HepG2 (cell line): ENCODE results near the gene MICOS13. TPM values are rescaled to one million over a fixed set of nuclear protein-coding genes. Genes with fewer than 3 reads are reported as not detected.

ENCODE experiments used
- CBX1 ChIP-seq: IDR thresholded peaks from one replicate; pipeline ENCODE4 v1.6.1; 2016; ENCODE audit warnings: antibody characterized with exemption, low read depth
- EED ChIP-seq: sonication (generic); formaldehyde crosslinking; IDR thresholded peaks from 2 replicates; pipeline ENCODE4 v1.5.0; 2020; ENCODE audit warnings: mild to moderate bottlenecking, missing genetic modification reagents
- FOXM1 ChIP-seq: sonication (generic); formaldehyde crosslinking; IDR thresholded peaks from 2 replicates; pipeline ENCODE4 v1.5.0; 2020; ENCODE audit warnings: missing genetic modification reagents
- GATAD2A ChIP-seq: IDR thresholded peaks from 2 replicates; pipeline ENCODE4 v1.6.1; 2016
- POLR2A ChIP-seq, 2 experiments: IDR thresholded peaks; 2 replicates each; pipeline ENCODE4 v1.6.1; 2011; ENCODE audit warnings: low read depth in 2 of 2, low read length in 2 of 2, mild to moderate bottlenecking in 1 of 2, moderate library complexity in 1 of 2; ENCODE audit not compliant: insufficient read depth in 1 of 2
- REL ChIP-seq: sonication (generic); formaldehyde crosslinking; conservative IDR thresholded peaks from 2 replicates; pipeline ENCODE4 v1.8.0; 2022; ENCODE audit warnings: mild to moderate bottlenecking, missing genetic modification reagents, moderate library complexity
- RFX1 ChIP-seq: fragments of 450-650 bp; IDR thresholded peaks from 2 replicates; pipeline ENCODE4 v1.6.1; 2017
- SKI ChIP-seq: fragments of 450-650 bp; IDR thresholded peaks from one replicate; pipeline ENCODE4 v1.6.1; 2018; ENCODE audit warnings: mild to moderate bottlenecking; ENCODE audit not compliant: partially characterized antibody
- SMC3 ChIP-seq: IDR thresholded peaks from 2 replicates; pipeline ENCODE4 v1.6.1; 2011; ENCODE audit warnings: low read length, improper control_type of control experiment
- SP1 ChIP-seq, 2 experiments: fragments of 450-650 bp in 1 of 2; sonication (generic) in 1 of 2; formaldehyde crosslinking in 1 of 2; IDR thresholded peaks; 2 replicates each; pipeline versions ENCODE4 v1.4.0 to v1.6.1; 2016 to 2020; ENCODE audit warnings: missing genetic modification reagents in 1 of 2
- TBP ChIP-seq: sonication (generic); formaldehyde crosslinking; IDR thresholded peaks from 2 replicates; pipeline ENCODE4 v1.5.0; 2020; ENCODE audit warnings: missing genetic modification reagents
- TCF7 ChIP-seq: sonication (generic); IDR thresholded peaks from 2 replicates; pipeline ENCODE4 v1.6.1; 2016; ENCODE audit warnings: antibody characterized with exemption, low read depth
- TCF7L2 ChIP-seq: IDR thresholded peaks from 2 replicates; pipeline ENCODE4 v1.6.1; 2011; ENCODE audit warnings: mild to moderate bottlenecking, low read depth, low read length, moderate library complexity
- THAP11 ChIP-seq: IDR thresholded peaks from 2 replicates; pipeline ENCODE4 v1.6.1; 2016; ENCODE audit warnings: missing biosample characterization, missing genetic modification reagents
- WIZ ChIP-seq: sonication (generic); formaldehyde crosslinking; IDR thresholded peaks from 2 replicates; pipeline ENCODE4 v1.5.1; 2020; ENCODE audit warnings: mild to moderate bottlenecking, missing genetic modification reagents
- ZFP36 ChIP-seq: fragments of 150-350 bp; IDR thresholded peaks from 2 replicates; pipeline ENCODE4 v1.6.1; 2018; ENCODE audit warnings: borderline replicate concordance, low read length, low read depth; ENCODE audit not compliant: partially characterized antibody
- ZNF232 ChIP-seq: sonication (generic); formaldehyde crosslinking; IDR thresholded peaks from 2 replicates; pipeline ENCODE4 v1.4.0; 2020; ENCODE audit warnings: missing genetic modification reagents, borderline replicate concordance
- ZNF329 ChIP-seq: sonication (generic); formaldehyde crosslinking; IDR thresholded peaks from 2 replicates; pipeline ENCODE4 v1.9.0; 2021; ENCODE audit warnings: low read depth, mild to moderate bottlenecking, missing genetic modification reagents
- ZNF34 ChIP-seq: sonication (generic); formaldehyde crosslinking; IDR thresholded peaks from 2 replicates; pipeline ENCODE4 v1.4.0; 2020; ENCODE audit warnings: mild to moderate bottlenecking, missing genetic modification reagents, borderline replicate concordance
- ZNF343 ChIP-seq: sonication (generic); formaldehyde crosslinking; IDR thresholded peaks from 2 replicates; pipeline ENCODE4 v1.4.0; 2020; ENCODE audit warnings: mild to moderate bottlenecking, missing genetic modification reagents
- ZNF468 ChIP-seq: sonication (generic); formaldehyde crosslinking; IDR thresholded peaks from 2 replicates; pipeline ENCODE4 v1.8.0; 2022; ENCODE audit warnings: mild to moderate bottlenecking, moderate library complexity, missing genetic modification reagents
- ZNF484 ChIP-seq: sonication (generic); formaldehyde crosslinking; IDR thresholded peaks from 2 replicates; pipeline ENCODE4 v1.5.1; 2020; ENCODE audit warnings: mild to moderate bottlenecking, low read depth, missing genetic modification reagents, borderline replicate concordance
- ZNF598 ChIP-seq: sonication (generic); formaldehyde crosslinking; IDR thresholded peaks from 2 replicates; pipeline ENCODE4 v1.5.1; 2020; ENCODE audit warnings: mild to moderate bottlenecking, missing genetic modification reagents, borderline replicate concordance
- ZSCAN25 ChIP-seq: sonication (generic); formaldehyde crosslinking; IDR thresholded peaks from 2 replicates; pipeline ENCODE4 v1.8.0; 2022; ENCODE audit warnings: mild to moderate bottlenecking, missing genetic modification reagents
- polyA plus RNA-seq, 8 experiments: library from polyadenylated mRNA; depleted of rRNA in 3 of 8; stranded (reverse) in 7 of 8; unstranded in 1 of 8; fragments of >200 nt; fragmentation: Illumina TruSeq in 4 of 8; extraction: Trizol in 4 of 8; gene quantifications; 2 replicates each; pipeline versions ENCODE4 v1.2.1 to v1.2.3, GENCODE V29; 2011 to 2016; ENCODE audit warnings: low read depth in 4 of 8, missing spikeins in 1 of 8, mixed read lengths in 1 of 8; ENCODE audit not compliant: insufficient read depth in 1 of 8
- total RNA-seq, 5 experiments: library from RNA; depleted of rRNA; stranded (reverse); fragments of >200 nt; fragmentation: Illumina TruSeq; extraction: Trizol; gene quantifications; 2 replicates each; pipeline ENCODE4 v1.2.3, GENCODE V29; 2016; ENCODE audit warnings: low read depth in 1 of 5
- TF ChIP-seq, protein P1 (sequence below): sonication (generic); formaldehyde crosslinking; IDR thresholded peaks from 2 replicates; pipeline ENCODE4 v1.4.0; 2020; ENCODE audit warnings: missing genetic modification reagents
- TF ChIP-seq, protein P2 (sequence below), 2 experiments: sonication (generic) in 1 of 2; formaldehyde crosslinking in 1 of 2; IDR thresholded peaks; 2 replicates each; pipeline versions ENCODE4 v1.4.0 to v1.6.1; 2016 to 2020; ENCODE audit warnings: borderline replicate concordance in 1 of 2, low read depth in 1 of 2, mild to moderate bottlenecking in 1 of 2, missing genetic modification reagents in 1 of 2

The MICOS13 gene
- total and polyA plus RNA-seq, 2 of the 13 experiments (the other 11 are each of a cell fraction or from before 2014, with no cell fraction given): 28.8 to 35.4 TPM

DNA sequence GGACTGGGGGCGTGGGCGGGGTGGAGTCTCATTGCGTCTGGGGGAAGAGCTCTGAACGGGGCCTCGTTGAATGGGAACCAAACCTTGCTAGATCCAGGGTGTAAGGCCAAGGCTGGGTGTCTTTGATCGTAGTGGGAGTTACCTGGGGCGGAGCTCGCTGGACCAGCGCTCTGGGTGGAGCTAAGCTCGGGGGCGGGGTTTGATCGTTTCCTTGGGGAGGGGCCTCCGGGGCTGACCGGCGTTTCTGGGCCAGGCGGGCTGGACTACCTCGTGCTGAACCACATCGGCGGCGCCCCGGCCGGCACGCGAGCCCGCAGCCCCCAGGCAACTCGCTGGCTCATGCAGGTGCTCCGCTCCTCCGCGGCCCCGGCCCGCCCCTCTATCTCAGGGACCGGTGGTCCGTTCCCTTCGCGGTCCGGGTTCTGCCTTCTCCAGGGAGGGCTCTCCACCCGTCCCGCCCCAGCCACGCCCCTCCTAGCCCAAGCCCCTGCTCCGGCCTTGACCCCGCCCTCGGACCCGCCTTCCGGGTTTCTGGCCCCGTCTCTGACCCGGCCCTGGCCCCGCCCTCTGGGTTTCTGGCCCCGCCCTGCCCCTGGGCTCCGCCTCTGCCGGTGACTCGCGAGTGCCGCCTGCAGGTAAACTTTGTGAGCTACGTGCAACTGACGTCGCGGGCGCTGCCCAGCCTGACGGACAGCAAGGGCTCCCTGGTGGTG lies 6.5 kb upstream of the MICOS13 start (continued):
- TF ChIP-seq EED (CRISPR knock-in tag) (no peak), TCF7 (no peak), ZNF232 (no peak; the same call in 1 of the 2 replicates), TBP (CRISPR knock-in tag) (no peak), SP1 (IDR thresholded peaks at IDR 0.05) (no peak), SP1 (CRISPR knock-in tag; IDR thresholded peaks at IDR 0.05) (peak; percentile 85), ZNF484 (CRISPR knock-in tag) (no peak), THAP11 (CRISPR knock-in tag) (peak; percentile 83), GATAD2A (CRISPR knock-in tag) (no peak), REL (no peak), CBX1 (peak; percentile 6), FOXM1 (CRISPR knock-in tag) (no peak), ZNF598 (no peak), WIZ (no peak), SKI (peak; percentile 79), RFX1 (no peak), ZNF468 (CRISPR knock-in tag) (no peak), SMC3 (no peak), ZNF329 (CRISPR knock-in tag) (0 out of 2 replicates have a peak, but pooled peaks have one; percentile 1), TCF7L2 (no peak), ZNF34 (CRISPR knock-in tag) (no peak), ZSCAN25 (CRISPR knock-in tag) (no peak; the same call in 1 of the 2 replicates), ZFP36 (peak; percentile 97), ZNF343 (CRISPR knock-in tag) (no peak), POLR2A (IDR thresholded peaks at IDR 0.05; ENCODE audit: insufficient read depth in 1 of 2, low read depth in 2 of 2, low read length in 2 of 2) (peak; percentile 32 to 65; a peak in 2 of 4 replicates)
- TF ChIP-seq, protein P1, sequence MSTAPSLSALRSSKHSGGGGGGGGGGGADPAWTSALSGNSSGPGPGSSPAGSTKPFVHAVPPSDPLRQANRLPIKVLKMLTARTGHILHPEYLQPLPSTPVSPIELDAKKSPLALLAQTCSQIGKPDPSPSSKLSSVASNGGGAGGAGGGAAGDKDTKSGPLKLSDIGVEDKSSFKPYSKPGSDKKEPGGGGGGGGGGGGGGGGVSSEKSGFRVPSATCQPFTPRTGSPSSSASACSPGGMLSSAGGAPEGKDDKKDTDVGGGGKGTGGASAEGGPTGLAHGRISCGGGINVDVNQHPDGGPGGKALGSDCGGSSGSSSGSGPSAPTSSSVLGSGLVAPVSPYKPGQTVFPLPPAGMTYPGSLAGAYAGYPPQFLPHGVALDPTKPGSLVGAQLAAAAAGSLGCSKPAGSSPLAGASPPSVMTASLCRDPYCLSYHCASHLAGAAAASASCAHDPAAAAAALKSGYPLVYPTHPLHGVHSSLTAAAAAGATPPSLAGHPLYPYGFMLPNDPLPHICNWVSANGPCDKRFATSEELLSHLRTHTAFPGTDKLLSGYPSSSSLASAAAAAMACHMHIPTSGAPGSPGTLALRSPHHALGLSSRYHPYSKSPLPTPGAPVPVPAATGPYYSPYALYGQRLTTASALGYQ (CRISPR knock-in tag): no peak
- TF ChIP-seq, protein P2, sequence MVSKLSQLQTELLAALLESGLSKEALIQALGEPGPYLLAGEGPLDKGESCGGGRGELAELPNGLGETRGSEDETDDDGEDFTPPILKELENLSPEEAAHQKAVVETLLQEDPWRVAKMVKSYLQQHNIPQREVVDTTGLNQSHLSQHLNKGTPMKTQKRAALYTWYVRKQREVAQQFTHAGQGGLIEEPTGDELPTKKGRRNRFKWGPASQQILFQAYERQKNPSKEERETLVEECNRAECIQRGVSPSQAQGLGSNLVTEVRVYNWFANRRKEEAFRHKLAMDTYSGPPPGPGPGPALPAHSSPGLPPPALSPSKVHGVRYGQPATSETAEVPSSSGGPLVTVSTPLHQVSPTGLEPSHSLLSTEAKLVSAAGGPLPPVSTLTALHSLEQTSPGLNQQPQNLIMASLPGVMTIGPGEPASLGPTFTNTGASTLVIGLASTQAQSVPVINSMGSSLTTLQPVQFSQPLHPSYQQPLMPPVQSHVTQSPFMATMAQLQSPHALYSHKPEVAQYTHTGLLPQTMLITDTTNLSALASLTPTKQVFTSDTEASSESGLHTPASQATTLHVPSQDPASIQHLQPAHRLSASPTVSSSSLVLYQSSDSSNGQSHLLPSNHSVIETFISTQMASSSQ (IDR thresholded peaks at IDR 0.05; ENCODE audit: low read depth): no peak
- TF ChIP-seq, protein P2 (CRISPR knock-in tag; IDR thresholded peaks at IDR 0.05; ENCODE audit: borderline replicate concordance): no peak; the same call in 1 of the 2 replicates
